Measurements from ENCODE around the gene NOTCH1. TPM values are rescaled to one million over a fixed set of nuclear protein-coding genes. Genes with fewer than 3 reads are reported as not detected.

The NOTCH1 gene
- total RNA-seq = 24.9 and 26.6 TPM in 2 replicates

DNA sequence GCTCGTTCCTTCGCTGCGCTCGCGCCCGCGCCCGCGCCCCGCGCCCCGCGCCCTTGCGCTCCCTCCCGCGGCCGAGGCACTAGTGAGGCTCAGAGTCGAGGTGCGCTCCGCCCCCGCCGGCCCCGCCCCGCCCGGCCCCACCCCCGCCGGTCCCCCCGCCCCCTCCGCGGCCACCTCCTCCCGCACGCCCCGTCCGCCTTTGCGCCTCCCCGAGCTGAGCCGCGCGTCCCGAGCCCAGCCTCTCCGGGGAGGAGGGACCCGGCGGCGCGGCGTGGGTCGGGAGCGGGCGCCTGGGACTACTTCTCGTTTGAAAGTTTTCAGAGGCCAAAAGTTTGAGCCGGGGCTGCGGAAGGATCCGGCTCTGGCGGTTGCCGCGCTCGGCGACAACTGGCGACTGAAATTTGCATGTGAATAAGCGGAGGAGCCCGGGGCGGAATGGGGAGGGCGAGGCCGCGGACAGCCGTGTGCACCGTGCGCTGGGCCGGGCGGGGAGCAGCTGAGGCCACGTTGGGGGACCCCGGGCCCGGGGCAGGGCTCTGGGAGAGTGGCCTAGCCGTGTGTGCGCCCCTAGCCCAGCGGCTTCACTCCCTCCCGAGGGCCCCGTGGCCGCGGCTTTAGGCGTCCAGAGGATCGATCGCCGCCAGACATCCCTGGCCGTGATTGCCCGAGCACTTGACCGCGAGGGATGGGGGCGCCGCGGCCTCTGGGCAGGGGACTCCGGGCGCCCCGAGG lies at the start of gene NOTCH1:
TSS of gene NOTCH1 (minus strand) at position 84 of the 732 bp plus-strand sequence. CDS start 262 bp downstream, outside the sequence.
- ChIA-PET POLR2A (interaction anchor here (0.6 to 1.3 kb wide), 5 partner anchors 8 to 73 kb away, joined by 3 to 7 read pairs (median 3); no protein-coding TSS in a partner anchor), CTCF (no interaction called here)

DNA sequence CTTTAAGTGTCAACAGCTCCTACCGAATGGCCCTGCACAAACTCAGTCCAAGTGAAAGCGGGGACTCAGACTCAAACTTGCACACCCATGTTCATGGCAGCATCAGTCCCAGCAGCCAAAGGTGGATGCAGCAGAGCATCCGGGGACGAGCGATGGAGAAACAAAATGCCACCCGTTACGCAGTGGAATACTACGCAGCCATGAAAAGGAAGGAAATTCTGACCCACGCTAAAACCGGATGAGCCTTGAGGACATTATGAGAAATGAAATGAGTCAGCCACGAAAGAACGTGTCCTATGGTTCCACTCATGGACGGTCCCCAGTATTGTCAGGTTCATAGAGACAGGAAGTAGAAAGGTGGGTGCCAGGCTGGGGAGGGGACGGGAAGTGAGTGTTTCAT lies 48.6 kb upstream of the NOTCH1 start:
- intact Hi-C loops (cut with micrococcal nuclease) = no loop called here
- ChIA-PET POLR2A (no interaction called here), CTCF (no interaction called here)
- TF ChIP-seq, protein P1, sequence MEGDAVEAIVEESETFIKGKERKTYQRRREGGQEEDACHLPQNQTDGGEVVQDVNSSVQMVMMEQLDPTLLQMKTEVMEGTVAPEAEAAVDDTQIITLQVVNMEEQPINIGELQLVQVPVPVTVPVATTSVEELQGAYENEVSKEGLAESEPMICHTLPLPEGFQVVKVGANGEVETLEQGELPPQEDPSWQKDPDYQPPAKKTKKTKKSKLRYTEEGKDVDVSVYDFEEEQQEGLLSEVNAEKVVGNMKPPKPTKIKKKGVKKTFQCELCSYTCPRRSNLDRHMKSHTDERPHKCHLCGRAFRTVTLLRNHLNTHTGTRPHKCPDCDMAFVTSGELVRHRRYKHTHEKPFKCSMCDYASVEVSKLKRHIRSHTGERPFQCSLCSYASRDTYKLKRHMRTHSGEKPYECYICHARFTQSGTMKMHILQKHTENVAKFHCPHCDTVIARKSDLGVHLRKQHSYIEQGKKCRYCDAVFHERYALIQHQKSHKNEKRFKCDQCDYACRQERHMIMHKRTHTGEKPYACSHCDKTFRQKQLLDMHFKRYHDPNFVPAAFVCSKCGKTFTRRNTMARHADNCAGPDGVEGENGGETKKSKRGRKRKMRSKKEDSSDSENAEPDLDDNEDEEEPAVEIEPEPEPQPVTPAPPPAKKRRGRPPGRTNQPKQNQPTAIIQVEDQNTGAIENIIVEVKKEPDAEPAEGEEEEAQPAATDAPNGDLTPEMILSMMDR (IDR thresholded peaks at IDR 0.05) = no peak
- no peak overlapping the region for H3K4me3 Mint-ChIP-seq
- no peaks in the 10 kb centered on the region for H3K36me3 Mint-ChIP-seq (ENCODE audit: low read depth)
- H3K27ac Mint-ChIP-seq = no peak overlapping the region
- ATAC-seq (ENCODE audit: low read depth) (no peak), DNase-seq (no peak)
- H3K27me3 Mint-ChIP-seq = peaks cover 4% of the 10 kb centered on the region
- no peaks in the 10 kb centered on the region for H3K9me3 Mint-ChIP-seq
- no peaks in the 10 kb centered on the region for H3K4me1 Mint-ChIP-seq

More for the DNA sequence above, at the start of gene NOTCH1:
- TF ChIP-seq, protein P1 (IDR thresholded peaks at IDR 0.05) = no peak
- Mint-ChIP-seq H3K36me3 (ENCODE audit: low read depth) (peaks cover 8% of the 10 kb centered on the region), H3K9me3 (no peaks in the 10 kb centered on the region), H3K4me1 (peaks cover 39% of the 10 kb centered on the region), H3K4me3 (peak within 1 kb of the TSS; percentile 87), H3K27ac (peak within 1 kb of the TSS; percentile 90), H3K27me3 (no peaks in the 10 kb centered on the region)
- ATAC-seq (ENCODE audit: low read depth) = peak; percentile 76
- intact Hi-C loops (cut with micrococcal nuclease) = loop anchor here (1.0 to 2.0 kb wide), 4 partner anchors 8 to 73 kb away; partner anchors contain the start of gene SEC16A
- peak; percentile 84 for DNase-seq

DNA sequence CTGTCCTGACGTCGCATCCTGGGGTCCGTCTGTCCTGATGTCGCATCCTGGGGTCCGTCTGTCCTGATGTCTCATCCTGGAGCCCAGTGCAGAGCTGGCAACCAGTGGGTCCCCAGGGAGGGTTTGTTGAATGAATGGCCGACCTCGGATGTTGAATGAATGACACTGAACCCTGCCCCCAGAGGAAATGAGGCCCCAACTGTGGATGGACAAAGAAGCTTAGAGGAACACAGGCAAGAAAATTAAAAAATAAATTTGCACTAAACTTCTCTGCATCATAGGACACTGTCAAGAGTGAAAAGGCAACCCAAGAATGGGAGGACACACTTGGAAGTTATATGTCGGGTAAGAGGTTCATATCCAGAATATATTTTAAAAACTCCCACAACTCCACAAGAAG lies 47.7 kb upstream of the NOTCH1 start:
- no peaks in the 10 kb centered on the region for H3K9me3 Mint-ChIP-seq

DNA sequence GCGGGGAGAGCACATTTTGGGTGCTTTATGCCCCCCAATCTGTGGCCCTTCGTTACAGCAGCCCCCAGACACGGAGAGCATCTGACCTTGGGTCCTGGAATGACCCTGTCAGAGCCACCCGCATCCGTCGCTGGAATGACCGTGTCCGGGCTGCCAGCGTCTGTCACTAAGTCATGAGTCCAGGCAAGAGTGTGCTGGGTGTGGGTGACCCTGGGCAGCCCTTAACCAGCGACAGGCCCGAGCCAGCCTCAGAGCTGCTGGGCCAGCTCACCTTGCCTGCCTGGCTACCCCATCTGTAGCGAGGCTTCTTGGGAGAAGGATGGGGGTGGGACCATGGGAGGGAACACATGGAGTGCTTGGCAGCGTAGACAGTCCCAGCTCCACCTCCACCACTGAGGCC lies 46.8 kb upstream of the NOTCH1 start:
- TF ChIP-seq, protein P1 (IDR thresholded peaks at IDR 0.05) = no peak
- no peaks in the 10 kb centered on the region for H3K36me3 Mint-ChIP-seq (ENCODE audit: low read depth)
- H3K9me3 Mint-ChIP-seq = no peaks in the 10 kb centered on the region
- DNase-seq (no peak), ATAC-seq (ENCODE audit: low read depth) (no peak)
- intact Hi-C loops (cut with micrococcal nuclease) = no loop called here
- no peak overlapping the region for H3K27ac Mint-ChIP-seq
- ChIA-PET CTCF (no interaction called here), POLR2A (no interaction called here)
- H3K4me1 Mint-ChIP-seq = peaks cover 13% of the 10 kb centered on the region
- H3K27me3 Mint-ChIP-seq = peaks cover 8% of the 10 kb centered on the region
- no peak overlapping the region for H3K4me3 Mint-ChIP-seq

More for the DNA sequence above, 47.7 kb upstream of the NOTCH1 start:
- DNase-seq (no peak), ATAC-seq (ENCODE audit: low read depth) (no peak)
- ChIA-PET CTCF (no interaction called here), POLR2A (no interaction called here)
- TF ChIP-seq, protein P1 (IDR thresholded peaks at IDR 0.05) = no peak
- intact Hi-C loops (cut with micrococcal nuclease) = no loop called here
- peaks cover 5% of the 10 kb centered on the region for H3K27me3 Mint-ChIP-seq
- H3K4me1 Mint-ChIP-seq = peaks cover 6% of the 10 kb centered on the region
- no peaks in the 10 kb centered on the region for H3K36me3 Mint-ChIP-seq (ENCODE audit: low read depth)
- no peak overlapping the region for H3K27ac Mint-ChIP-seq
- no peak overlapping the region for H3K4me3 Mint-ChIP-seq

DNA sequence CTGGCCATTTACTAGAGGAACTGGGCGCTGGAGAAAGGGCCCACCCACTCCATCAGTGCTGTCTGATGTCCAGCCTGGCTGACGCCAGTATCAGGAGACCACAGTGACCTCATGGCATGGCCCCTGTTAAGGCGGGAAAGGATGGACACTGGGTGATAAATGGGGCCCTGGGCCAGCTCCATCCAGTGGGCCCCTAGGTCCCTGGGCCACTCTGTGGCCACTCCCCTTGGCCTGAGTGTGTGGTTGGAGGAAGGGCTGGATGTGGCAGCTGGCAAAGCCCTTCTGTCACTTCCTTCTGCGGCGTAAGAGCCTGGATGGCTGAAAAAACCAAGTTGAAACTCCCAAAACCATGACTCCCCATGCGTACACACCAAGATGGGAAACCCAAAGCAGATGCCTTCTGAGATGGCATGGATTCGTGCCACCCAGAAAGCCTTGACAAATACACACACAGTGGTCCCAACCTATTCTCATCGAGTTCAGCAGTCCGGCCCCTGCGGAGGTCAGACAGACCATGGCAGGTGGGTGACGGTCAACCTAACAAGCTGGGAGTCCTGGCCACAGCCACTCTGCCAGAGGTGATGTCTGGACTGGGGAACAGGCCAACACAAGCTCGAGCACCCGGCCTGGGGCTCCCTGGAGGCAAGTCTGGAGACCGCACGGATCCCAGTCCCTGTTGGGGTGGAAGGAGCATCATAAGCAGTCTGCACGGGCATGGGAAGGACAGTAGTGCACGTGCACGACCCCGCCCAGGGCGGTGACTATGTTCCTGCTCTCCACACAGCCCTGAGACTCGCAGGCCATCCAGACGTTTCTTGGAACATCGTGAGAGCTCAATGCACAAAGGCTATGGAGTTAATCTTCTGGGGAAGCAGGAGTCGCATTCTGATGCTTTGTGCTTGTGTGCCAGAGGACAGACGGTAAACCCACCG lies 45.2 kb upstream of the NOTCH1 start:
- POLR2A ChIA-PET = no interaction called here
- peaks cover 15% of the 10 kb centered on the region for H3K4me1 Mint-ChIP-seq
- CTCF ChIA-PET = no interaction called here
- H3K27ac Mint-ChIP-seq = no peak overlapping the region
- peaks cover 12% of the 10 kb centered on the region for H3K27me3 Mint-ChIP-seq
- TF ChIP-seq, protein P1 (IDR thresholded peaks at IDR 0.05) = no peak
- no peak overlapping the region for H3K4me3 Mint-ChIP-seq
- no peak for DNase-seq
- intact Hi-C loops (cut with micrococcal nuclease) = no loop called here
- H3K36me3 Mint-ChIP-seq (ENCODE audit: low read depth) = no peaks in the 10 kb centered on the region
- no peaks in the 10 kb centered on the region for H3K9me3 Mint-ChIP-seq
- no peak for ATAC-seq (ENCODE audit: low read depth)

All from activated B cell treated with CpG ODN at 0.5 μM for 24 hours (primary cell).